HTERT RPE-1 (cell line): Measurements from ENCODE around the gene COL4A1.

Experiments used
- in situ Hi-C: fragments of 300-500 bp; cut with MboI; formaldehyde crosslinking; loops from 4 replicates; pipeline ENCODE4 v1.14.3; 2020; ENCODE audit warnings: low sequenced_read_pairs

Gene COL4A1

GRCh38 chr13:110280231-110280813 lies 26.6 kb downstream of the COL4A1 start:
- in situ Hi-C loops = no loop called here

- in situ Hi-C loops = no loop called here
Observed at GRCh38 chr13:110279684-110280083, 27.3 kb downstream of the COL4A1 start.

GRCh38 chr13:110278859-110279258 lies 28.1 kb downstream of the COL4A1 start:
- in situ Hi-C loops = no loop called here

- in situ Hi-C loops = no loop called here
Observed at GRCh38 chr13:110277357-110277975, 29.5 kb downstream of the COL4A1 start.

- in situ Hi-C loops = no loop called here
Observed at GRCh38 chr13:110276553-110276950, 30.4 kb downstream of the COL4A1 start.

GRCh38 chr13:110275931-110276552 lies 30.9 kb downstream of the COL4A1 start:
- in situ Hi-C loops = no loop called here

- in situ Hi-C loops = no loop called here
Observed at GRCh38 chr13:110274687-110275086, 32.3 kb downstream of the COL4A1 start.

- in situ Hi-C loops = no loop called here
Observed at GRCh38 chr13:110273254-110273653, 33.7 kb downstream of the COL4A1 start.

- in situ Hi-C loops = no loop called here
Observed at GRCh38 chr13:110272651-110273050, 34.3 kb downstream of the COL4A1 start.

GRCh38 chr13:110272227-110272626 lies 34.7 kb downstream of the COL4A1 start:
- in situ Hi-C loops = no loop called here

GRCh38 chr13:110271313-110271712 lies 35.6 kb downstream of the COL4A1 start:
- in situ Hi-C loops = no loop called here

- in situ Hi-C loops = no loop called here
Observed at GRCh38 chr13:110270507-110270906, 36.5 kb downstream of the COL4A1 start.

GRCh38 chr13:110269509-110270185 lies 37.3 kb downstream of the COL4A1 start:
- in situ Hi-C loops = no loop called here

GRCh38 chr13:110268576-110269185 lies 38.3 kb downstream of the COL4A1 start:
- in situ Hi-C loops = no loop called here

GRCh38 chr13:110268061-110268460 lies 38.9 kb downstream of the COL4A1 start:
- in situ Hi-C loops = no loop called here

- in situ Hi-C loops = no loop called here
Observed at GRCh38 chr13:110266983-110267382, 40.0 kb downstream of the COL4A1 start.

- in situ Hi-C loops = no loop called here
Observed at GRCh38 chr13:110266431-110266809, 40.5 kb downstream of the COL4A1 start.

GRCh38 chr13:110265682-110266430 lies 41.1 kb downstream of the COL4A1 start:
- in situ Hi-C loops = no loop called here

- in situ Hi-C loops = no loop called here
Observed at GRCh38 chr13:110265341-110265681, 41.6 kb downstream of the COL4A1 start.

- in situ Hi-C loops = no loop called here
Observed at GRCh38 chr13:110264685-110265275, 42.2 kb downstream of the COL4A1 start.

GRCh38 chr13:110263888-110264287 lies 43.1 kb downstream of the COL4A1 start:
- in situ Hi-C loops = no loop called here
